SKM-1 (cell line): Measurements from ENCODE around the gene DNASE1L2.
"Not testable (repeated sequence)": the region's sequence is repeated elsewhere in the genome, so short reads cannot be mapped to it uniquely, and the experiment has no call there.

Experiments used
- DNase-seq: peaks from one replicate; lab custom pipeline; 2025; ENCODE audit not compliant: unreplicated experiment; lab: John Stamatoyannopoulos, UW

The DNASE1L2 gene

GRCh38 chr16:2267505-2267912, 31.3 kb downstream of the DNASE1L2 start:
- DNase-seq, result not testable (repeated sequence)

- DNase-seq, result peak; percentile 74
These were observed 31.8 kb downstream of the DNASE1L2 start, which contains the start of gene RNPS1 for GRCh38 chr16:2267913-2268666. Gene RNPS1, minus strand, starts transcription at chr16:2268126. Its CDS starts 3,483 bp downstream, at chr16:2264643.

GRCh38 chr16:2270070-2270462, 33.8 kb downstream of the DNASE1L2 start:
- no peak for DNase-seq

- DNase-seq, result no peak
These were observed 34.6 kb downstream of the DNASE1L2 start for GRCh38 chr16:2270588-2271470.

GRCh38 chr16:2271848-2272461, 35.7 kb downstream of the DNASE1L2 start:
- no peak for DNase-seq

GRCh38 chr16:2273484-2273883, 37.2 kb downstream of the DNASE1L2 start:
- DNase-seq, result no peak

- no peak for DNase-seq
These were observed 37.7 kb downstream of the DNASE1L2 start for GRCh38 chr16:2273931-2274330.

GRCh38 chr16:2275476-2276367, 39.5 kb downstream of the DNASE1L2 start:
- no peak for DNase-seq

GRCh38 chr16:2276368-2277195, 40.3 kb downstream of the DNASE1L2 start:
- no peak for DNase-seq

GRCh38 chr16:2277466-2278271, 41.4 kb downstream of the DNASE1L2 start:
- DNase-seq, result no peak

- no peak for DNase-seq
These were observed 42.0 kb downstream of the DNASE1L2 start for GRCh38 chr16:2278272-2278608.

GRCh38 chr16:2278956-2279800, 42.9 kb downstream of the DNASE1L2 start:
- no peak for DNase-seq

- DNase-seq, result no peak
These were observed 44.2 kb downstream of the DNASE1L2 start for GRCh38 chr16:2280461-2280860.

GRCh38 chr16:2280981-2281542, 44.8 kb downstream of the DNASE1L2 start:
- DNase-seq, result no peak

- no peak for DNase-seq
These were observed 46.0 kb downstream of the DNASE1L2 start for GRCh38 chr16:2282262-2282661.

GRCh38 chr16:2282866-2283555, 46.8 kb downstream of the DNASE1L2 start:
- DNase-seq, result no peak
